ENCODE data around the gene UBE2G2. TPM values are rescaled to one million over a fixed set of nuclear protein-coding genes. Genes with fewer than 3 reads are reported as not detected.

The UBE2G2 gene
- total RNA-seq, 1 donor from 2014 or later, result 67.4 TPM

GRCh38 chr21:44739316-44739715 lies 62.3 kb downstream of the UBE2G2 start:
- H3K36me3 ChIP-seq (ENCODE audit: control insufficient read depth, insufficient read depth, low read length), result no peaks in the 10 kb centered on the region
- DNase-seq (ENCODE audit: low read depth) (no peak), FAIRE-seq (no peak)
- no peak for TF ChIP-seq CTCF (IDR thresholded peaks at IDR 0.05; ENCODE audit: insufficient read depth, low read length, severe bottlenecking)
- no peaks in the 10 kb centered on the region for H3K27me3 ChIP-seq (ENCODE audit: control insufficient read depth, insufficient read depth, low read length)
- H3K4me3 ChIP-seq (ENCODE audit: low read depth, low read length), result no peak overlapping the region

- no peak for DNase-seq (ENCODE audit: low read depth)
- no peaks in the 10 kb centered on the region for H3K36me3 ChIP-seq (ENCODE audit: control insufficient read depth, insufficient read depth, low read length)
- TF ChIP-seq CTCF (IDR thresholded peaks at IDR 0.05; ENCODE audit: insufficient read depth, low read length, severe bottlenecking), result no peak
- no peak overlapping the region for H3K4me3 ChIP-seq (ENCODE audit: low read depth, low read length)
- FAIRE-seq, result no peak
- no peaks in the 10 kb centered on the region for H3K27me3 ChIP-seq (ENCODE audit: control insufficient read depth, insufficient read depth, low read length)
Measured at GRCh38 chr21:44738621-44739020, 63.0 kb downstream of the UBE2G2 start.

DNA sequence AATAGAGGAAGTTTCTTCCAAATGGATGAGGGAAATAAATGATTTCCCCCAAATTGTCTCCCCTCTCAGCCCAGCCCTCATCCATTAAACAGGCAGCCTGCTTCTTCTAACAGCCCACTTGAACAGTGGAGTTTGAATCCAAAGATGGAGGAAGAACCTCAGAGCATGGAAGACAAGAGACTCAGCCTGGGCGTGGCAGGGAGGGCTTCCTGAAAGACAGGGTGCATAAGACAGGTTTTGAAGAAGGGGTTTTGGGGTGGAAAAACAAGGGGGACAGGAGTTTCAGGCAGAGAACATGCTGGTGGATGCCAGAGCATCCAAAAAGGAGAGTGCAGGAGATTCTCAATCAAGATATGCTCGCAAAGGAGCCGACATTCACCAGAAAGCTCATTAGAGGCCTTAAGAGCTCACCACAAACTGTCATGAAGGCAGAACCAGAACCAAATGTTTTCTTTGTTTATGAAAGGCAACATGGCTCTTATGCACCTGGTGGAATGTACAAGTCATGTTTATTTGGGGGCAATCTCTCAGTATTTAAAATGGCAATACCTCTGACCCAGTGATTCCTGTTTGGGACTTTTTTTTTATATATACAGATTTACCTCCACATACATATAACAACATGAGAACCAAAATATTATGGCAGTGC lies 63.8 kb downstream of the UBE2G2 start:
- H3K4me3 ChIP-seq (ENCODE audit: low read depth, low read length), result no peak overlapping the region
- H3K36me3 ChIP-seq (ENCODE audit: control insufficient read depth, insufficient read depth, low read length), result no peaks in the 10 kb centered on the region
- no peaks in the 10 kb centered on the region for H3K27me3 ChIP-seq (ENCODE audit: control insufficient read depth, insufficient read depth, low read length)
- TF ChIP-seq CTCF (IDR thresholded peaks at IDR 0.05; ENCODE audit: insufficient read depth, low read length, severe bottlenecking), result no peak
- FAIRE-seq (no peak), DNase-seq (ENCODE audit: low read depth) (no peak)

DNA sequence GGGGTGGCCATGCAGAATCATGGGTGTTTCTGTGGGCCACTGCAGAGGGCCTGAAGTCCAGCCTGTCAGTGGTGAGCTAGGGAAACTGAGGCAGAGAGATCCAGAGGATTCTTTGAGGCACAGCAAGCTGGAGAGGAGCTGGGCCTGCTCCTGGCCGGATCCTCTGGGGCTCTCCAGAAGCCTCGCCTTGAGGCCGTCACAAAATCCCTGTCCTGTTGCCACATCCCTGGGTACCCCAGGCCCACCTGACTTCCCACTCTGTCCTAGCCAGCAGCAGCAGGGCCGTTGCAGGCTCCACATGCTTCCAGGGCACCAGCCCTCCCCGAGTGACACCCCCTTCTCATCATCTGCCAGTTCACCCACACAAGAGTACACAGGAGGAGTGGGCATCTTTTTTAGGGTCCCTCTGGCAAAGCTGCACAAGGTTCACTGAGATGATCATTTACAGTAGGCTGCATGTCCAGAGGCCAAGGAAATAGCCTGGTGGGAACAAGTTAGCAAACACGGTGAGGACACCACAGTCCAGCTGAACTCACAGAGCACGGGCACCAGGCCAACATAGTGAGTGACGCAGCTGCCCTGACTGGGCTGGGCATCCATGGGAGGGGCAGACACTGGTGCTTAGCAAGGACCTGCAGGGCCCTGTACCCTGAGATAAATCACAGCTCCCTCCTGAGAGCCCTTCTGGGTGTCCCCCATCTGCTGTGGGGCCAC lies 65.2 kb downstream of the UBE2G2 start:
- TF ChIP-seq CTCF (IDR thresholded peaks at IDR 0.05; ENCODE audit: insufficient read depth, low read length, severe bottlenecking), result no peak
- no peak overlapping the region for H3K4me3 ChIP-seq (ENCODE audit: low read depth, low read length)
- peak; percentile 70 for FAIRE-seq
- DNase-seq (ENCODE audit: low read depth), result no peak
- H3K27me3 ChIP-seq (ENCODE audit: control insufficient read depth, insufficient read depth, low read length), result no peaks in the 10 kb centered on the region
- H3K36me3 ChIP-seq (ENCODE audit: control insufficient read depth, insufficient read depth, low read length), result no peaks in the 10 kb centered on the region

DNA sequence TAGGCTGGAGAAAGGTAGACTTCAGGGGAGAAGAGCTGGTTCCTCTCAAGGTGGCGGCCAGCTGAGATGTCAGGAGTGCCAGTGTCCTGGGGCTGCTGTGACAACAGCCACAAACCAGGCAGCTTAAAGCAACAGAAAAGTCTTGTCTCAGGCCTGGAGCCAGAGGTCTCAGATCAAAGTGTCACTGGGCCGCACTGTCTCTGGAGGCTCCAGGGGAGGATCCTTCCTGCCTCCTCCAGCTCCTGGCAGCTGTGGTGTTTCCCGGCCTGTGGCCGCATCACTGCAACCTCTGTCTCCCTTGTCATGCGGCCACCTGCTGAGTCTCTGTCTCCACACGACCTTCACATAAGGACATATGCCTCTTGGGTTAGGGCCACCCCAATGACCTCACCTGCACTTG lies 65.8 kb downstream of the UBE2G2 start:
- Histone ChIP-seq H3K27me3 (ENCODE audit: control insufficient read depth, insufficient read depth, low read length) (no peaks in the 10 kb centered on the region), H3K36me3 (ENCODE audit: control insufficient read depth, insufficient read depth, low read length) (no peaks in the 10 kb centered on the region), H3K4me3 (ENCODE audit: low read depth, low read length) (no peak overlapping the region)
- no peak for DNase-seq (ENCODE audit: low read depth)
- no peak for FAIRE-seq
- no peak for TF ChIP-seq CTCF (IDR thresholded peaks at IDR 0.05; ENCODE audit: insufficient read depth, low read length, severe bottlenecking)

All from bronchial epithelial cell (primary cell).